Fibroblast of lung (primary cell): Measurements from ENCODE around the gene ARAP2. TPM values are rescaled to one million over a fixed set of nuclear protein-coding genes. Genes with fewer than 3 reads are reported as not detected.

Experiments
- DNase-seq, 2 donors: peaks; one replicate each; pipeline versions ENCODE4 v3.0.0 to v3.0.0-alpha.2; 2010; ENCODE audit warnings: low read depth in 2 of 2
- H2AFZ ChIP-seq: 2 replicates; pipeline ENCODE4 v1.5.1; 2012; ENCODE audit warnings: low read length, control low read depth, inconsistent platforms
- H3K27ac ChIP-seq: 2 replicates; pipeline ENCODE4 v1.5.1; 2011; ENCODE audit warnings: low read length, control low read depth; ENCODE audit not compliant: insufficient read depth
- H3K27me3 ChIP-seq: 2 replicates; pipeline ENCODE4 v1.5.1; 2011; ENCODE audit warnings: mild to moderate bottlenecking, low read length; ENCODE audit not compliant: control insufficient read depth, insufficient read depth
- H3K36me3 ChIP-seq: 2 replicates; pipeline ENCODE4 v1.5.1; 2011; ENCODE audit warnings: low read length; ENCODE audit not compliant: control insufficient read depth, insufficient read depth
- H3K4me1 ChIP-seq: 2 replicates; pipeline ENCODE4 v1.5.1; 2011; ENCODE audit warnings: low read length; ENCODE audit not compliant: control insufficient read depth, insufficient read depth; ENCODE audit errors: extremely low read depth
- H3K4me2 ChIP-seq: 2 replicates; pipeline ENCODE4 v1.5.1; 2011; ENCODE audit warnings: low read length, control low read depth; ENCODE audit not compliant: insufficient read depth; ENCODE audit errors: extremely low read depth
- H3K4me3 ChIP-seq, 4 experiments: fragments of 200-600 bp in 1 of 4; sonication (generic) in 1 of 4; replicated peaks in 1 of 4; 2 replicates each; pipeline ENCODE4 v1.5.1; 2011 to 2016; ENCODE audit warnings: low read length in 4 of 4, low read depth in 3 of 4, mild to moderate bottlenecking in 3 of 4, control low read depth in 2 of 4, inconsistent platforms in 1 of 4, mixed read lengths in 1 of 4; ENCODE audit not compliant: insufficient read depth in 1 of 4; ENCODE audit errors: control extremely low read depth in 1 of 4
- H3K79me2 ChIP-seq: 2 replicates; pipeline ENCODE4 v1.5.1; 2012; ENCODE audit warnings: mild to moderate bottlenecking, low read length, inconsistent platforms; ENCODE audit not compliant: control insufficient read depth, insufficient read depth
- H3K9ac ChIP-seq: 2 replicates; pipeline ENCODE4 v1.5.1; 2011; ENCODE audit warnings: mild to moderate bottlenecking, low read length, control low read depth; ENCODE audit not compliant: insufficient read depth
- H3K9me3 ChIP-seq: 2 replicates; pipeline ENCODE4 v1.5.1; 2012; ENCODE audit warnings: low read depth, low read length; ENCODE audit not compliant: control insufficient read depth, insufficient read depth
- H4K20me1 ChIP-seq: 2 replicates; pipeline ENCODE4 v1.5.1; 2011; ENCODE audit warnings: low read length; ENCODE audit not compliant: control insufficient read depth, insufficient read depth; ENCODE audit errors: extremely low read depth
- EZH2 ChIP-seq: IDR thresholded peaks from 2 replicates; pipeline ENCODE4 v1.5.1; 2012; ENCODE audit warnings: low read length, control low read depth, mild to moderate bottlenecking; ENCODE audit errors: missing control alignments
- polyA plus RNA-seq, 2 donors: library from polyadenylated mRNA; depleted of rRNA in 1 of 2; stranded (reverse) in 1 of 2; unstranded in 1 of 2; fragments of >200 nt; gene quantifications; 2 replicates each; pipeline ENCODE4 v1.2.1, GENCODE V29; 2011 to 2012; ENCODE audit warnings: missing spikeins in 1 of 2
- total RNA-seq: library from RNA; depleted of rRNA; stranded (reverse); fragments of >200 nt; gene quantifications from 2 replicates; pipeline ENCODE4 v1.2.1, GENCODE V29; 2014
- TF ChIP-seq, protein P1 (sequence below), 2 donors: IDR thresholded peaks in 1 of 2; conservative IDR thresholded peaks in 1 of 2; 1 replicate in 1 of 2; 2 replicates in 1 of 2; pipeline ENCODE4 v1.5.1; 2011 to 2012; ENCODE audit warnings: low read length in 2 of 2, control low read depth in 1 of 2, inconsistent platforms in 1 of 2, low read depth in 1 of 2, mild to moderate bottlenecking in 1 of 2

The ARAP2 gene
- total and polyA plus RNA-seq, 2 donors (not counting 1 experiment from before 2014, with no cell fraction given) = 0.05 to 3.0 TPM

DNA sequence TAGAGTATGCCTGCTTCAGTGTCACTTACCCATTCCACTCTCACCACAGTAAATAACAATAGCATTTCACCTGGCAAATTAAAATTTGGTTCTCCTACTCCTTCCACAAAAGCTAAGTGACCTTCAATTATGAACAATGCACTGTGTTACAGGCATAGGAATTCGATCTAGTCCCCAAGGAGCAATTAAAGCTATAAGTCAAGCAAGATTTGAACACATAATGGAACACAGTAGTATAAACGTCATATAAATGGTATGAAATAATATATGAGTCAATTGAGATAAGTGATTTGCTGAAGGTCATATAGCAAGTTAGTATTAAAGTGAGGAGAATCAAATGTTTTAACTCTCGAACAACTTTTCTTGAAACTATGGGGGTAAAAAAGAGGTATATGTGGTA is 65.8 kb downstream of the ARAP2 start:
- Histone ChIP-seq H2AFZ (no peak overlapping the region), H3K27ac (no peak overlapping the region), H3K9ac (no peak overlapping the region), H3K79me2 (no peaks in the 10 kb centered on the region), H3K9me3 (no peaks in the 10 kb centered on the region), H3K4me1 (no peaks in the 10 kb centered on the region), H3K4me2 (no peak overlapping the region), H3K27me3 (no peaks in the 10 kb centered on the region), H3K4me3 (no peak overlapping the region), H4K20me1 (no peaks in the 10 kb centered on the region), H3K36me3 (no peaks in the 10 kb centered on the region)
- DNase-seq = no peak
- TF ChIP-seq, protein P1, sequence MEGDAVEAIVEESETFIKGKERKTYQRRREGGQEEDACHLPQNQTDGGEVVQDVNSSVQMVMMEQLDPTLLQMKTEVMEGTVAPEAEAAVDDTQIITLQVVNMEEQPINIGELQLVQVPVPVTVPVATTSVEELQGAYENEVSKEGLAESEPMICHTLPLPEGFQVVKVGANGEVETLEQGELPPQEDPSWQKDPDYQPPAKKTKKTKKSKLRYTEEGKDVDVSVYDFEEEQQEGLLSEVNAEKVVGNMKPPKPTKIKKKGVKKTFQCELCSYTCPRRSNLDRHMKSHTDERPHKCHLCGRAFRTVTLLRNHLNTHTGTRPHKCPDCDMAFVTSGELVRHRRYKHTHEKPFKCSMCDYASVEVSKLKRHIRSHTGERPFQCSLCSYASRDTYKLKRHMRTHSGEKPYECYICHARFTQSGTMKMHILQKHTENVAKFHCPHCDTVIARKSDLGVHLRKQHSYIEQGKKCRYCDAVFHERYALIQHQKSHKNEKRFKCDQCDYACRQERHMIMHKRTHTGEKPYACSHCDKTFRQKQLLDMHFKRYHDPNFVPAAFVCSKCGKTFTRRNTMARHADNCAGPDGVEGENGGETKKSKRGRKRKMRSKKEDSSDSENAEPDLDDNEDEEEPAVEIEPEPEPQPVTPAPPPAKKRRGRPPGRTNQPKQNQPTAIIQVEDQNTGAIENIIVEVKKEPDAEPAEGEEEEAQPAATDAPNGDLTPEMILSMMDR (conservative IDR thresholded peaks at IDR 0.05 in 1 of 2, IDR thresholded peaks at IDR 0.05 in 1 of 2; ENCODE audit: low read depth in 1 of 2, low read length in 2 of 2) = no peak
- no peak for TF ChIP-seq EZH2

DNA sequence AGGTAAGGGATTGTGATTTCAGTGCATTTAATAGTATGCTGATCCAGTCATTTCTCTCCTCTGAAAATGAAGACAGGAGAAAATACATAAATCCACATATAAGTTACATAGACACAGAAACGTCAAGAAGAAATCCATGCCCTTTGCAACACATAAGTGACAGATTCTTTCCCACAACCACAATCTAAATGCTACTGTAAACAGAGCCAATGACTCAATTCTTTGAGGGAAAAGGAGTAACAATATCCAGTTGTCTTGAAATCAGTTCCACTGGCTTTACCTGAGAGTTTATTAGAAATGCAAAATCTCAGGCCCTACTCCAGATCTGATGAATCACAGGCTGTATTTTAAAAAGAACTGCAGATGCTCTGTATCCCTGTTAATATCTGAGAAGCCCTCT is 66.4 kb downstream of the ARAP2 start:
- no peak for TF ChIP-seq EZH2
- TF ChIP-seq, protein P1 (conservative IDR thresholded peaks at IDR 0.05 in 1 of 2, IDR thresholded peaks at IDR 0.05 in 1 of 2; ENCODE audit: low read depth in 1 of 2, low read length in 2 of 2) = no peak
- peak; percentile 24 to 26 for DNase-seq
- Histone ChIP-seq H2AFZ (no peak overlapping the region), H4K20me1 (no peaks in the 10 kb centered on the region), H3K9me3 (no peaks in the 10 kb centered on the region), H3K27ac (no peak overlapping the region), H3K4me3 (no peak overlapping the region), H3K9ac (no peak overlapping the region), H3K4me2 (no peak overlapping the region), H3K4me1 (no peaks in the 10 kb centered on the region), H3K79me2 (no peaks in the 10 kb centered on the region), H3K27me3 (no peaks in the 10 kb centered on the region), H3K36me3 (no peaks in the 10 kb centered on the region)

DNA sequence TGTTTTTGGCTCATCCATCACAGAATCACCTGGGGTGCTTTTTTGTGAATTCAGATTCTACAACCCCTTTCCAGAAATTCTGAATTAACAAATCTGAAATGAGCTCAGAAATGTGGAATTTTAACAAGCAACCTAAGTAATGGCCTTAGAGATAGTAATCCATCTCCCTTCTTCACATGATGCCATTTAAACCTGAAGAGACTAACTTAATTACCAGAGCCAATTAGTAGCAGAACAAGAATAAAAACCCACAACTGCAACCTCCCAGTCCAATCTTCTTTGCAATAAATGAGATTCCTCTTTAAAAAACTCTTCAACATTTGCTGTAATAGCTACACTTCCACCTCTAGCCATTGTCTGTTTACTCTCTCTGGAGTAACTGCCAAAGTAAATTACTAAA is 69.7 kb downstream of the ARAP2 start:
- Histone ChIP-seq H3K79me2 (no peaks in the 10 kb centered on the region), H3K4me3 (no peak overlapping the region), H3K9ac (no peak overlapping the region), H4K20me1 (no peaks in the 10 kb centered on the region), H3K9me3 (no peaks in the 10 kb centered on the region), H3K4me2 (no peak overlapping the region), H3K27me3 (no peaks in the 10 kb centered on the region), H3K27ac (no peak overlapping the region), H3K36me3 (no peaks in the 10 kb centered on the region), H3K4me1 (no peaks in the 10 kb centered on the region), H2AFZ (no peak overlapping the region)
- no peak for DNase-seq
- TF ChIP-seq, protein P1 (conservative IDR thresholded peaks at IDR 0.05 in 1 of 2, IDR thresholded peaks at IDR 0.05 in 1 of 2; ENCODE audit: low read depth in 1 of 2, low read length in 2 of 2) = no peak
- TF ChIP-seq EZH2 = no peak
